Hematopoietic multipotent progenitor cell treated with erythropoietin and hydrocortisone succinate and interleukin-3 and kit ligand, for 17 days (in vitro differentiated cells): Measurements from ENCODE around the gene PTPRR.

Source experiments
- DNase-seq: peaks from one replicate; pipeline ENCODE4 v3.0.0-alpha.2; 2015; ENCODE audit warnings: low spot score

PTPRR gene

GRCh38 chr12:70640901-70641300, 279.6 kb downstream of the PTPRR start:
- no peak for DNase-seq

- no peak for DNase-seq
Measured at GRCh38 chr12:70639535-70639934, 281.0 kb downstream of the PTPRR start.

- no peak for DNase-seq
Measured at GRCh38 chr12:70638639-70639360, 281.7 kb downstream of the PTPRR start.

GRCh38 chr12:70637303-70638085, 283.0 kb downstream of the PTPRR start, which contains the start of gene PTPRB:
TSS of gene PTPRB (minus strand) at chr12:70637429. CDS start at chr12:70637395, 34 bp downstream.
- no peak for DNase-seq

- no peak for DNase-seq
Measured at GRCh38 chr12:70635755-70636154, 284.8 kb downstream of the PTPRR start.

GRCh38 chr12:70628701-70629480, 291.6 kb downstream of the PTPRR start:
- no peak for DNase-seq

GRCh38 chr12:70627677-70628076, 292.9 kb downstream of the PTPRR start:
- DNase-seq = no peak

- no peak for DNase-seq
Measured at GRCh38 chr12:70626180-70626579, 294.4 kb downstream of the PTPRR start.

- DNase-seq = no peak
Measured at GRCh38 chr12:70619471-70620152, 300.9 kb downstream of the PTPRR start.

GRCh38 chr12:70618371-70618770, 302.2 kb downstream of the PTPRR start:
- DNase-seq = no peak

- no peak for DNase-seq
Measured at GRCh38 chr12:70617450-70617849, 303.1 kb downstream of the PTPRR start.

- no peak for DNase-seq
Measured at GRCh38 chr12:70615174-70615866, 305.2 kb downstream of the PTPRR start.

- DNase-seq = no peak
Measured at GRCh38 chr12:70609739-70610491, 310.6 kb downstream of the PTPRR start.

- DNase-seq = no peak
Measured at GRCh38 chr12:70609203-70609602, 311.3 kb downstream of the PTPRR start.

- no peak for DNase-seq
Measured at GRCh38 chr12:70608184-70608583, 312.4 kb downstream of the PTPRR start.

- DNase-seq = no peak
Measured at GRCh38 chr12:70607107-70607506, 313.4 kb downstream of the PTPRR start.

- DNase-seq = no peak
Measured at GRCh38 chr12:70605976-70606375, 314.6 kb downstream of the PTPRR start.

GRCh38 chr12:70604662-70605061, 315.9 kb downstream of the PTPRR start:
- DNase-seq = no peak

- DNase-seq = no peak
Measured at GRCh38 chr12:70603044-70603443, 317.5 kb downstream of the PTPRR start.

GRCh38 chr12:70598467-70599193, 321.9 kb downstream of the PTPRR start:
- no peak for DNase-seq
